GM19023 (cell line): ENCODE data around the gene ABHD2.
"Not testable (repeated sequence)": the region's sequence is repeated elsewhere in the genome, so short reads cannot be mapped to it uniquely, and the experiment has no call there.

ENCODE experiments used
- ATAC-seq: cut with Tn5 transposase; IDR thresholded peaks from one replicate; pipeline ENCODE4 v1.9.1; 2021; ENCODE audit warnings: mild to moderate bottlenecking, moderate library complexity; ENCODE audit not compliant: unreplicated experiment

Gene ABHD2

DNA sequence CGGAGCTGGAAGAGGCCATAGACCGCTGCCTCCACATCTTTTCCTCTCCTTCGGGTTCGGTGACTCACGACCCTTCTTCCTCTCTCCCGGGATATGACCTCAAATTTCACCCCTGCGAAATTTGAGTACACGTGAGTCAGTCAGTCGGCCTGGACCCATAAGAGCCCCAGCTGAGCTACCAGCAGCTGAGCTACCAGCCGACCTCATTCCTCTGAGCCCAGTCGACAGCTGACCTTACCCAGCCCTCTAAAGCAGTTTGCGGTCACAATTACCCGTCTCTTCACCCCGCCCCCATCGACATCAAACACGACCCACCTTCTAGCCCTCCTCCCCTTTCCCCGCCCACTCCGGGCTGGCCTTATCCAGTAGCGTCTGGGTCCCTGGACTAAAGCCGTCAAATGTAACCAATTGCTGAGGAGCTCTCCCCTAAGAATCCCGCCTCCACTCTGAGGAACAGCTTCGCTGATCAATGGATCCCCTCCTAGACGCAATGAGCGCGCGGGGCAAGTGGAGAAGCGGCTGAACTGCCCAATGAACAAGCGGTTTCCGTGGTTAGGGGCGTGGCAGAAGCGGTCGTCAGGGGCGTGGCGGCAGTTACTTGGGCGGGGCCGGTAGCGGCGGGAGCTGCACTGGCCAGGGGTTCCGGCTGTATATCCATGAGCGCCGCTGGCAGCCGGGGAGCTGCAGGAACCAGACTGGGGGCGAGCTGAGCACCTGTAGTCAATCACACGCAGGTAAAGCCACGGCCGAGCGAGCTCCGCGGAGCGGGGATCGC, at the start of gene ABHD2:
Gene ABHD2, plus strand, starts transcription at position 627 of the 775 bp plus-strand sequence. CDS start 27,872 bp downstream, outside the sequence.
- ATAC-seq: peak; percentile 95

DNA sequence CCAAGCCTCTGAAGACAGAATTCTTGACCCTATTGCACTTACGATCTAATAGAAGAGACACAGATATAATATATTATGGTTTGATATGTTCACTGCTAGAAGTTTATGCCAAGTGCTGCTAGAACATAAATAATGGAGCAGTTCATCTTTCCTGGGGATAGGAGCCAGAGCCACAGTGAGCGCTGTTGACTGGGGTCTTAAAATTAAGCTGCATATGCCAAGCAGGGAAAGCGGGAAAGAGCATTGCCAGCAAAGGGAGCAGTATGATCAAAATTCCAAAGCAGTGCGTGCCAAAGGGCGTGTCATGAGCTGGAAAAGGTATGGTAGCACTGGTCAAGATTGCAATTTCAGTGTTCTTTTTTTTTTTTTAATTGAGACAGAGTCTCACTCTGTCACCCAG, 49.1 kb upstream of the ABHD2 start:
- no peak for ATAC-seq

- ATAC-seq: no peak
These were observed 46.7 kb upstream of the ABHD2 start for GRCh38 chr15:89041507-89041906.

DNA sequence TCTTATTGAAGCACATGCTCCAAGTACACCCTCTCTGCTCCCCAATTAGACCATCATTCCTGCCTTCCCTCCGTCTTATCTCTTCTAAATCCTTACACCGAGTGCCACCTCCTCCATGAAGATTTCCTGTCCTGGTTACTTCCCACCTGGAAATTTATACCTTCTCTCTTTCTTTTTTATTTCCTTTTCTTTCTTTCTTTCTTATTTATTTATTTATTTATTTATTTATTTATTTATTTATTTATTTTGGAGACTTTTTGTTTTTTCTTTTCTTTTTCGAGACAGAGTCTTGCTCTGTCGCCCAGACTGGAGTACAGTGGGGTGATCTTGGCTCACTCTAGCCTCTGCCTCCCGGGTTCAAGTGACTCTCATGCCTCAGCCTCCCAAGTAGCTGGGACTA, 45.9 kb upstream of the ABHD2 start:
- no peak for ATAC-seq

DNA sequence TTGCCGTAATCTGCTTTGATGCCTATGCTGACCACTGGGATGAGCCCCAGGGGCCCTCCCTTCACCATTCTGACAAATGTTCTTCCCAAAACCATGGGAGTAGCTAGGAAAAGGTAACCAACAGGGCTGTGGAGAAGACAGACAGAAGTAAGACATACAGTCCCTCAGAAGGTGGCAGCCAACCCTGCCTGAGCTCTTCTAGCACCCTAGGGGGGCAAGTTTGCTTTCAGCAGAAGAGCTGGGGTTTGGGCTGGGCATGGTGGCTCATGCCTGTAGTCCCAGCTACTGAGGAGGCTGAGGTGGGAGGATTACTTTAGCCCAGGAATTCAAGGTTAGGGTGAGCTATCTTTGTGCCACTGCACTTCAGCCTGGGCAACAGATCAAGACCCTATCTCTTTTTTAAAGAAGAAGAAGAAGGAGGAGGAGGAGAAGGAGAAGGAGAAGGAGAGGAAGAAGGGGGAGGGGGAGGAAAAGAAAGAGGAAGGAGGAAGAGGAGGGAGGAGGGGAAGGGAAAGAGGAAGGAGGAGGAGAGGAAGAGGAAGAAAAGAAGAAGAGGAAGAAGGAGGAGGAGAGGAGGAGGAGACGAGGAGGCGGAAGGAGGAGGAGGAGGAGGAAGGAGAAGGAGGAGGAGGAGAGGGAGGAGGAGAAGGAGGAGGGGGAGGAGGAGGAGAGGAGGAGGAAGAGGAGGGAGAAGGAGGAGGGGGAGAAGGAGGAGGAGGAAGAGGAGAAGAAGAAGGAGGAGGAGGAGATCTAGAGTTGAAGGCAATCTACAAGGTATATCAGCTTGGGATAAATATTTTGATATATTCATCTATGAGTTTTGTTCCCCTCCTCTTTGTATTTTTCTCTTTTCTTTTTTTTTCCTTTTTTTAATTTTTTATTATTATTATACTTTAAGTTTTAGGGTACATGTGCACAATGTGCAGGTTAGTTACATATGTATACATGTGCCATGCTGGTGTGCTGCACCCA, 44.9 kb upstream of the ABHD2 start:
- ATAC-seq: no peak

GRCh38 chr15:89049016-89049666, 39.1 kb upstream of the ABHD2 start:
- ATAC-seq: not testable (repeated sequence)

GRCh38 chr15:89051875-89052274, 36.4 kb upstream of the ABHD2 start:
- no peak for ATAC-seq

GRCh38 chr15:89052474-89052873, 35.8 kb upstream of the ABHD2 start:
- ATAC-seq: no peak

- no peak for ATAC-seq
These were observed 33.4 kb upstream of the ABHD2 start for GRCh38 chr15:89054873-89055272.

- peak; percentile 81 for ATAC-seq
These were observed 30.6 kb upstream of the ABHD2 start for GRCh38 chr15:89057506-89058133.

DNA sequence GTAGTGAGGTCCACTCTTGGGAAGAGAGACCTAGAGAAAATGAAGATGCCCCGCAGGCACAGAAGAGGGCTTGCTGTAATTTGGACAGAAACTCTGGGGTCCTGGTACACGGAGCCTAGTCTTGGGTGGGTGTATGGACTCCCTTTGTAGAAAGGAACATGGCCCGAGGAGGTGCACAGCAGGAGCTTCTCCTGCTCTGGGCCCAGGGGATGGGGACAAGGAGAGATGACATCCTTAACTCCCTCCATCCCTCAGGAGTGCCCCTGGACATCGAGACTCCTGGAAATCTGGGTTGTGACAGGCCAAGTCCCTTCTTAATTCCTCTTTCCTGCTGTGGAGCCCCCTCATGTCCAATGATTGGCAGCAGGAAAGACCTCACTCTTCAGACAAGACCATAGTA, 29.9 kb upstream of the ABHD2 start:
- no peak for ATAC-seq

DNA sequence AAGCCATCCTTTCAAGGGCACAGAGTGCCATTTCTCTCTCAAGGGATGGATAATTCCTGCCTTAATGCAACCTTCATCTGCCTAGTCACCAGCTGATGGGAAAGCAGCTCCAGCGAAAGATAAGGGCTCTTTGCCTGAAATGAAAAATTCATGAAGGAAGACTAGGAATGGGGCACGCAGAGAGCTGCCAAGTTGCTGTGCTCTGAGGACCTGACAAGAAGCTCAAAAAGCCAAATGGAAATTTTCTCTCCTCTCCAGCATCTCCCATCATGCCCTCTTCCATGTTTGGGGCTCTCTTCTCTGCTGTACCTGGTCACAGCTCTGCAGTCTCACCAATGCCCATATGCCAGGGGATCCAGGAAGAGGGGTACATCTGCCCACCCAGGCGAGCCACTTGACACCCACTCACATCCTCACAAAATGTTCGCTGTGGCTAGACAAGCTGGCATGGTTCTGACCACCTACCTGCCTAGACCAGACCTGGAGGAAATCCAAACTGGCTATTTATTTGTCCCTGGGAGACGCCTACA, 29.3 kb upstream of the ABHD2 start:
- no peak for ATAC-seq

- ATAC-seq: no peak
These were observed 22.0 kb upstream of the ABHD2 start for GRCh38 chr15:89066280-89066679.

- peak; percentile 31 for ATAC-seq
These were observed 20.5 kb upstream of the ABHD2 start for GRCh38 chr15:89067751-89068150.

DNA sequence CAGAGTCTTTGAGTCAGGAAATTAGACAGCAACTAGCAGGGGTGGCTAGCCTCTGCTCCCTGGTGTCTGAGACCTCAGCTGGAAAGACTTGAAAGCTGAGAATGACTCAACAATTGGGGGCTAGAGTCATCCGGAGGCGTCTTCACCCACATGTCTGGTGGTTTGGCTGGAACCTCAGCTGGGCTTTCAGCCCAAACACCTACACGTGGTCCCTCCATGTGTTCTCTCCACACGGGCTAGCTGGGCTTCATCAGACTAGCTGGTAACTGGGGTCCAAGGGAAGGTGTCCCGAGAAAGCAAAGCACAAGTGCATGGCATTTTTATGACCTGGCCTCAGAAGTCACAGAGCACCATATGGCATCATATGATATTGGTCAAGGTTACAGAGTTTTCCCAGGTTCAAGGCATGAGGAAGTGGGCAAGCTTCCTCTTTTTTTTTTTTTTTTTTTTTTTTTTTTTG, 19.9 kb upstream of the ABHD2 start:
- peak; percentile 96 for ATAC-seq

- no peak for ATAC-seq
These were observed 17.8 kb upstream of the ABHD2 start for GRCh38 chr15:89070197-89071124.

DNA sequence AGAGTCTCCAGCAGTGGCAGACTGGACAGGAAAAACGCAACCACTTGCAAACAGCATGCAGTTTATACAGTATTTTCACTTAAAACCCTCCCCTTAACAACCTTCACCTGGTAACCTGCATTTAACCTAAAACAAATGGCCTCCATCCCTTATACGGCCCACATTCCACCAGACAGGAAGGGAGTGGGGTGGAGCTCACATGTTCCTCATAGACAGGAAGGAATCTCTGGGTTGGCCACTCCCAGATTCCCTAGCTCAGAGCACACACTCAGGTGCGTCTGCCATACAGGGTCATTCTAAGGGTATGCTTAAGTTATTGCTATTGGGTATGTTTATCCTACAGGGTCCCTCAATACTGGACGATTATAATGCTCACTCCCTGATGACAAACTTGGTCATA, 16.8 kb upstream of the ABHD2 start:
- ATAC-seq: no peak

DNA sequence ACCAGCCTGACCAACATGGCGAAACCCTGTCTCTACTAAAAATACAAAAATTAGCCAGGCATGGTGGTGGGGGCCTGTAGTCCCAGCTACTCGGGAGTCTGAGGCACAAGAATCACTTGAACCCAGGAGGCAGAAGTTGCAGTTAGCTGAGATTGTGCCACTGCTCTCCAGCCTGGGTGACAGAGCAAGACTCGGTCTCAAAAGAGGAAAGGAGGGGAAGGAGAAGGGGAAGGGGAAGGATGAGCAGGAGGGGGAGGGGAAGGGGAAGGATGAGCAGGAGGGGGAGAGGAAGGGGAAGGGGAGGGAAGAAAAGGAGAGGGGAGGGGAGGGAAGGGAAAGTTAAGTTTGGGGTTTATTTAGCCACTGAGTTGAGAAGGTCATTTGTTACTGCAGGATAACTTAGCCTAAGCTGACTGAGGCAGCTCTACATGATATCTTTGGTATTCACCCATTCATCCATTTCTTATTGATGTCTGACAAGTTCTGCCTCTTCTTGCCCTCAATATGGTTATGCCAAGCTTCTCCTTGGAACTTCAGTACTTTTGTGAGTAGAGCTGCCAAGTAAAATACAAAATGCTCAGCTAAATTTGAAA, 15.9 kb upstream of the ABHD2 start:
- ATAC-seq: no peak

GRCh38 chr15:89074402-89075012, 13.7 kb upstream of the ABHD2 start:
- ATAC-seq: no peak
